Measurements from ENCODE around the gene INPP5F. TPM values are rescaled to one million over a fixed set of nuclear protein-coding genes. Genes with fewer than 3 reads are reported as not detected.
"Not testable (repeated sequence)": the region's sequence is repeated elsewhere in the genome, so short reads cannot be mapped to it uniquely, and the experiment has no call there.

INPP5F gene
- total RNA-seq, 2 experiments from 2014 or later, result 10.5 to 10.9 TPM

DNA sequence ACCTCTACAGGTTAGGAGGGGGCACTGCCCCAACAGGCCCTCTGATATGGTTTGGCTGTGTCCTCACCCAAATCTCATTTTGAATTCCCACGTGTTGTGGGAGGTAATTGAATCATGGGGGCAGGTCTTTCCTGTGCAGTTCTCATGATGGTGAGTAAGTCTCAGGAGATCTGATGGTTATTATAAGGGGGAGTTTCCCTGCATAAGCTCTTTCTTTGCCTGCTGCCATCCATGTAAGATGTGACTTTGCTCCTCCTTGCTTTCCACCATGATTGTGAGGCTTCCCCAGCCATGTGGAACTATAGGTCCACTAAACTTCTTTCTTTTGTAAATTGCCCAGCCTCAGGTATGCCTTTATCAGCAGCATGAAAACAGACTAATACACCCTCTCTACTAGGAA is 14.9 kb upstream of the INPP5F start:
- H3K27me3 Mint-ChIP-seq (ENCODE audit: low read depth); intact Hi-C loops (cut with micrococcal nuclease); H3K27ac Mint-ChIP-seq; H3K4me3 Mint-ChIP-seq; DNase-seq: not testable (repeated sequence)
- H3K9me3 Mint-ChIP-seq, result peaks cover 48% of the 10 kb centered on the region
- H3K36me3 Mint-ChIP-seq (ENCODE audit: low read depth), result peaks cover 36% of the 10 kb centered on the region
- CTCF ChIA-PET, result interaction anchor here (0.8 kb wide), 1 partner anchor 8 kb away, joined by 3 read pairs; no protein-coding TSS in a partner anchor
- H3K4me1 Mint-ChIP-seq (ENCODE audit: low read depth), result peaks cover 43% of the 10 kb centered on the region

- no peak for DNase-seq
- peaks cover 16% of the 10 kb centered on the region for H3K36me3 Mint-ChIP-seq (ENCODE audit: low read depth)
- H3K27ac Mint-ChIP-seq, result no peak overlapping the region
- H3K9me3 Mint-ChIP-seq, result peaks cover 23% of the 10 kb centered on the region
- intact Hi-C loops (cut with micrococcal nuclease), result no loop called here
- no peaks in the 10 kb centered on the region for H3K27me3 Mint-ChIP-seq (ENCODE audit: low read depth)
- CTCF ChIA-PET, result interaction anchor here (0.7 to 1.4 kb wide), 5 partner anchors 11 to 632 kb away, joined by 3 to 7 read pairs (median 3); partner anchors contain the start of gene INPP5F
- H3K4me1 Mint-ChIP-seq (ENCODE audit: low read depth), result peaks cover 18% of the 10 kb centered on the region
- no peak overlapping the region for H3K4me3 Mint-ChIP-seq
Observed at GRCh38 chr10:119713744-119714483, 11.9 kb upstream of the INPP5F start.

DNA sequence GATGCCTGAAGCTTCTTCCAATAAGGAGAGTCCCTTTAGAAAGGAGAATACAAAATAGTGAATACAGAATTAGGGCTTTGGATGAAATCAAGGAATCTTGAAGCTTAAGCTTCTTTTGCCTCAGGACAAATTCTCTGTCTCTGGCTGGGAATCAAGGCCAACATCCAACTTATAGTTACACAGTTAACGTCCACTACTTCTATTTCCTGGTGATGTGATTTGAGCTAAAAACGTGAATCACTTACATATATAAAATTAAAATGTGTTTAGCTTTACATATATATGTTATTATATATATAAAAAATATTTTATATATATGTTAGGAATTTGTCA is 11.4 kb upstream of the INPP5F start:
- Mint-ChIP-seq H3K4me1 (ENCODE audit: low read depth) (peaks cover 12% of the 10 kb centered on the region), H3K36me3 (ENCODE audit: low read depth) (peaks cover 12% of the 10 kb centered on the region), H3K27me3 (ENCODE audit: low read depth) (no peaks in the 10 kb centered on the region), H3K27ac (no peak overlapping the region), H3K4me3 (no peak overlapping the region), H3K9me3 (peaks cover 18% of the 10 kb centered on the region)
- CTCF ChIA-PET, result interaction anchor here (0.6 to 1.4 kb wide), 5 partner anchors 11 to 145 kb away, joined by 3 to 7 read pairs (median 3); partner anchors contain the start of gene INPP5F
- intact Hi-C loops (cut with micrococcal nuclease), result no loop called here
- no peak for DNase-seq

GRCh38 chr10:119715628-119716505 is 10.0 kb upstream of the INPP5F start:
- intact Hi-C loops (cut with micrococcal nuclease), result no loop called here
- no peak overlapping the region for H3K27ac Mint-ChIP-seq
- no peak for DNase-seq
- no peaks in the 10 kb centered on the region for H3K27me3 Mint-ChIP-seq (ENCODE audit: low read depth)
- H3K36me3 Mint-ChIP-seq (ENCODE audit: low read depth), result peaks cover 4% of the 10 kb centered on the region
- H3K4me1 Mint-ChIP-seq (ENCODE audit: low read depth), result peaks cover 7% of the 10 kb centered on the region
- CTCF ChIA-PET, result interaction anchor here (0.9 kb wide), 1 partner anchor 33 kb away, joined by 5 read pairs; no protein-coding TSS in a partner anchor
- peaks cover 8% of the 10 kb centered on the region for H3K9me3 Mint-ChIP-seq
- no peak overlapping the region for H3K4me3 Mint-ChIP-seq

GRCh38 chr10:119723161-119723560 is 2.7 kb upstream of the INPP5F start:
- Mint-ChIP-seq H3K9me3 (no peaks in the 10 kb centered on the region), H3K27me3 (ENCODE audit: low read depth) (no peaks in the 10 kb centered on the region), H3K4me3 (no peak overlapping the region), H3K4me1 (ENCODE audit: low read depth) (peaks cover 27% of the 10 kb centered on the region), H3K36me3 (ENCODE audit: low read depth) (no peaks in the 10 kb centered on the region), H3K27ac (no peak overlapping the region)
- DNase-seq, result no peak
- CTCF ChIA-PET, result no interaction called here
- intact Hi-C loops (cut with micrococcal nuclease), result loop anchor here (10.0 kb wide), 1 partner anchor 968 kb away; the partner anchor contains the start of gene CACUL1

GRCh38 chr10:119723624-119724023 is 2.2 kb upstream of the INPP5F start:
- Mint-ChIP-seq H3K36me3 (ENCODE audit: low read depth) (no peaks in the 10 kb centered on the region), H3K4me1 (ENCODE audit: low read depth) (peaks cover 32% of the 10 kb centered on the region), H3K9me3 (no peaks in the 10 kb centered on the region), H3K27ac (no peak overlapping the region), H3K4me3 (no peak overlapping the region), H3K27me3 (ENCODE audit: low read depth) (no peaks in the 10 kb centered on the region)
- DNase-seq, result no peak
- intact Hi-C loops (cut with micrococcal nuclease), result loop anchor here (10.0 kb wide), 1 partner anchor 969 kb away; the partner anchor contains the start of gene CACUL1
- CTCF ChIA-PET, result no interaction called here

GRCh38 chr10:119724593-119725516 is 995 bp upstream of the INPP5F start:
- DNase-seq, result no peak
- Mint-ChIP-seq H3K27ac (peak overlapping the region; percentile 55), H3K9me3 (no peaks in the 10 kb centered on the region), H3K4me3 (peak overlapping the region; percentile 68), H3K27me3 (ENCODE audit: low read depth) (no peaks in the 10 kb centered on the region), H3K36me3 (ENCODE audit: low read depth) (no peaks in the 10 kb centered on the region), H3K4me1 (ENCODE audit: low read depth) (peaks cover 38% of the 10 kb centered on the region)
- CTCF ChIA-PET, result interaction anchor here (0.6 to 2.0 kb wide), 9 partner anchors 11 to 194 kb away, joined by 3 to 12 read pairs (median 4); no protein-coding TSS in a partner anchor
- intact Hi-C loops (cut with micrococcal nuclease), result loop anchor here (1.0 to 10.0 kb wide), 8 partner anchors 20 to 970 kb away; partner anchors contain the start of genes BAG3, CACUL1, MCMBP and RGS10

GRCh38 chr10:119725517-119725827 is 378 bp upstream of the INPP5F start:
- H3K4me1 Mint-ChIP-seq (ENCODE audit: low read depth), result peaks cover 41% of the 10 kb centered on the region
- CTCF ChIA-PET, result interaction anchor here (0.9 to 2.0 kb wide), 7 partner anchors 10 to 114 kb away, joined by 3 to 12 read pairs (median 4); no protein-coding TSS in a partner anchor
- DNase-seq, result no peak
- no peaks in the 10 kb centered on the region for H3K9me3 Mint-ChIP-seq
- H3K4me3 Mint-ChIP-seq, result peak overlapping the region; percentile 68
- no peaks in the 10 kb centered on the region for H3K27me3 Mint-ChIP-seq (ENCODE audit: low read depth)
- intact Hi-C loops (cut with micrococcal nuclease), result loop anchor here (1.0 to 10.0 kb wide), 8 partner anchors 20 to 971 kb away; partner anchors contain the start of genes BAG3, CACUL1, MCMBP and RGS10
- peaks cover 2% of the 10 kb centered on the region for H3K36me3 Mint-ChIP-seq (ENCODE audit: low read depth)
- peak overlapping the region; percentile 55 for H3K27ac Mint-ChIP-seq

DNA sequence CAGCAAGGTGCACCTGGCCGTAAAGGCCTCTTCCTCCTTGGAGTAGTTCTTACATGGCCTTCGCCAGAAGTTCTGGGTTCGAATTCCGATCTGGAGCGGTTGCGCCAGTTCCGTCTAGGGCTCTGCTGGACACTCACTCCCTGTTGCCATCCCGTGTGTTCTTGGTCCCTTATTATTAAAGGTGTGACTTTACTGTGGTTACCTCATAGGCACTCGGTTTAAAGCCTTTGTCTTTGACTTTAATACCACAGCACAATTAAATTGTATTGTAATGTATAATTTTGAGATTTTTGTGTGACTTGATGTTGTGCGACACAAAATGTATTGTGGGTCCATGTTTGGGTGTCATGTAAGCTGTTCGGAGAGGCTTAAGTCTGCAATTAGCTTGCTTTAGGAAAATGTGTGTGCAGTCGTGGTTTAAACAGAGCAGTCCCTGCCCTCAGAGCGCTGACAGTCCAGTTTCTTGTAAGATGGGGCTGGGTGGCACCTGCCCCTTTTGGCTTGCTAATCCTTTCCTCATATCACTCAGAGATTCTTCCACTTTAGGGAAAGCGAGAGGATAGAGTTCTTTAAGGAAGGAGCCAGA is 919 bp downstream of the INPP5F start:
- no peak for DNase-seq
- H3K36me3 Mint-ChIP-seq (ENCODE audit: low read depth), result peaks cover 2% of the 10 kb centered on the region
- peaks cover 41% of the 10 kb centered on the region for H3K4me1 Mint-ChIP-seq (ENCODE audit: low read depth)

DNA sequence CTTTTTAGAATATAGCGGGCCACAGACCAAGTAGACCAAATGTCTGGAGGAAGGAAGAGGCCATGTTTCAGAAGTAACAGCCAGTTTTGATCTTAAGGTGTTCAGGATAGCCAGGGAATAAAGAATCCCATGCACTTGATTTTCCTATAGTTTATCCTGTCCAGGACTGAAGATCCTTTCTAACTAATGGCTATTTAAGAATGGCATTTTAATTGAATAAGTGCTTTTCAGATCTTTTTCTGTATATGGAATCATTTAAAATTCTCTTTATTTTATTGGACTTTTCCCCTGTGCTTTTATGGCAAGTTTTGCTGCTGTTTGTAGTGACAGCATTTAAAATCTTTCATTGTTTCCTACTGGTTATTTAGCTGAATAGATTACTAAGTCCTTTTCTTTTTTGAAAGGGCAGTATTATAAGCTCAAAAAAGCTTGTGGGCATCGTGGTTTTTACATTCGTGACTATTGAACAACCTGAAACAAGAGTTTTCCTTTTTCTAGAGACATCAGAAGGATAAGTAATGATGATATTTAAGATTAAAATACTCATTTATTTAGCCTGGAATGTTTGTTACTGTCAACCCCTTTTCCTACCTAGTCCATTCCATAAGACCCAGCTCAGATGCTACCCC is 2.4 kb downstream of the INPP5F start:
- no peak for DNase-seq
- CTCF ChIA-PET, result interaction anchor here (1.1 to 3.4 kb wide), 6 partner anchors 9 to 42 kb away, joined by 3 to 16 read pairs (median 6); no protein-coding TSS in a partner anchor
- H3K9me3 Mint-ChIP-seq, result no peaks in the 10 kb centered on the region
- peaks cover 2% of the 10 kb centered on the region for H3K36me3 Mint-ChIP-seq (ENCODE audit: low read depth)
- peak overlapping the region; percentile 67 for H3K27ac Mint-ChIP-seq
- peaks cover 44% of the 10 kb centered on the region for H3K4me1 Mint-ChIP-seq (ENCODE audit: low read depth)
- intact Hi-C loops (cut with micrococcal nuclease), result loop anchor here (1.0 to 10.0 kb wide), 4 partner anchors 9 to 973 kb away; partner anchors contain the start of genes CACUL1 and RGS10
- H3K4me3 Mint-ChIP-seq, result no peak overlapping the region
- no peaks in the 10 kb centered on the region for H3K27me3 Mint-ChIP-seq (ENCODE audit: low read depth)

More for the DNA sequence above, 919 bp downstream of the INPP5F start:
- no peaks in the 10 kb centered on the region for H3K27me3 Mint-ChIP-seq (ENCODE audit: low read depth)
- peak overlapping the region; percentile 78 for H3K27ac Mint-ChIP-seq
- CTCF ChIA-PET, result interaction anchor here (0.8 to 3.4 kb wide), 8 partner anchors 9 to 145 kb away, joined by 3 to 16 read pairs (median 4); no protein-coding TSS in a partner anchor
- H3K4me3 Mint-ChIP-seq, result peak overlapping the region; percentile 88
- intact Hi-C loops (cut with micrococcal nuclease), result loop anchor here (1.0 to 10.0 kb wide), 6 partner anchors 58 to 972 kb away; partner anchors contain the start of genes CACUL1, RGS10, SEC23IP and TIAL1
- H3K9me3 Mint-ChIP-seq, result no peaks in the 10 kb centered on the region

Data from activated naive CD4-positive, alpha-beta T cell treated with anti-CD3 and anti-CD28 coated beads for 36 hours (primary cell).